ENCODE data around the gene ANKS1B. TPM values are rescaled to one million over a fixed set of nuclear protein-coding genes. Genes with fewer than 3 reads are reported as not detected.

ANKS1B gene
- total RNA-seq, 3 donors from 2014 or later (not counting 1 experiment from before 2014, with no cell fraction given) = not detected

GRCh38 chr12:99110212-99110611, 874.5 kb downstream of the ANKS1B start:
- Mint-ChIP-seq H3K9me3 (peaks cover 1 to 4% of the 10 kb centered on the region in 2 donors), H3K27ac (no peak overlapping the region), H3K27me3 (ENCODE audit: low read depth in 2 of 2) (no peaks in the 10 kb centered on the region), H3K4me3 (no peak overlapping the region), H3K4me1 (no peaks in the 10 kb centered on the region), H3K36me3 (no peaks in the 10 kb centered on the region)
- ATAC-seq = no peak
- 83% methylated on average over 1 of the region's 2 CpGs for WGBS (ENCODE audit: insufficient coverage)
- no peaks in the 10 kb centered on the region for H3K4me1 ChIP-seq (ENCODE audit: control insufficient read depth, insufficient read depth, low read length)
- DNase-seq = no peak
- H3K9me3 ChIP-seq (ENCODE audit: control insufficient read depth, insufficient read depth, low read length) = no peaks in the 10 kb centered on the region
- no peak overlapping the region for H3K4me3 ChIP-seq (ENCODE audit: low read length)
- intact Hi-C loops (cut with micrococcal nuclease) = no loop called here
- H3K27ac ChIP-seq (ENCODE audit: low read length) = no peak overlapping the region
- TF ChIP-seq CTCF (IDR thresholded peaks at IDR 0.05) = no peak
- no peaks in the 10 kb centered on the region for H3K36me3 ChIP-seq (ENCODE audit: control insufficient read depth, insufficient read depth, low read length)
- no peaks in the 10 kb centered on the region for H3K27me3 ChIP-seq (ENCODE audit: control insufficient read depth, insufficient read depth, low read length)

- Histone ChIP-seq H3K36me3 (ENCODE audit: control insufficient read depth, insufficient read depth, low read length) (no peaks in the 10 kb centered on the region), H3K4me3 (ENCODE audit: low read length) (no peak overlapping the region), H3K9me3 (ENCODE audit: control insufficient read depth, insufficient read depth, low read length) (no peaks in the 10 kb centered on the region), H3K4me1 (ENCODE audit: control insufficient read depth, insufficient read depth, low read length) (no peaks in the 10 kb centered on the region), H3K27ac (ENCODE audit: low read length) (no peak overlapping the region), H3K27me3 (ENCODE audit: control insufficient read depth, insufficient read depth, low read length) (no peaks in the 10 kb centered on the region)
- no peak overlapping the region for H3K27ac Mint-ChIP-seq
- intact Hi-C loops (cut with micrococcal nuclease) = no loop called here
- H3K27me3 Mint-ChIP-seq (ENCODE audit: low read depth in 2 of 2) = no peaks in the 10 kb centered on the region
- no peaks in the 10 kb centered on the region for H3K4me1 Mint-ChIP-seq
- 86% methylated on average over 2 of the region's 2 CpGs for WGBS (ENCODE audit: insufficient coverage)
- no peak overlapping the region for H3K4me3 Mint-ChIP-seq
- no peaks in the 10 kb centered on the region for H3K36me3 Mint-ChIP-seq
- peaks cover 0 to 4% of the 10 kb centered on the region in 2 donors for H3K9me3 Mint-ChIP-seq
- TF ChIP-seq CTCF (IDR thresholded peaks at IDR 0.05) = no peak
- no peak for DNase-seq
- ATAC-seq = no peak
These were observed 875.8 kb downstream of the ANKS1B start for GRCh38 chr12:99108924-99109323.

GRCh38 chr12:99099786-99100185, 885.0 kb downstream of the ANKS1B start:
- H3K36me3 Mint-ChIP-seq = no peaks in the 10 kb centered on the region
- ATAC-seq = no peak
- intact Hi-C loops (cut with micrococcal nuclease) = no loop called here
- no peaks in the 10 kb centered on the region for H3K9me3 ChIP-seq (ENCODE audit: control insufficient read depth, insufficient read depth, low read length)
- no peak for DNase-seq
- no peaks in the 10 kb centered on the region for H3K4me1 ChIP-seq (ENCODE audit: control insufficient read depth, insufficient read depth, low read length)
- H3K27me3 ChIP-seq (ENCODE audit: control insufficient read depth, insufficient read depth, low read length) = no peaks in the 10 kb centered on the region
- no peak overlapping the region for H3K4me3 ChIP-seq (ENCODE audit: low read length)
- no peaks in the 10 kb centered on the region for H3K27me3 Mint-ChIP-seq (ENCODE audit: low read depth in 2 of 2)
- no peak overlapping the region for H3K4me3 Mint-ChIP-seq
- H3K9me3 Mint-ChIP-seq = peaks cover 3 to 5% of the 10 kb centered on the region in 2 donors
- 45% methylated on average over 2 of the region's 2 CpGs for WGBS (ENCODE audit: insufficient coverage)
- TF ChIP-seq CTCF (IDR thresholded peaks at IDR 0.05) = no peak
- H3K4me1 Mint-ChIP-seq = no peaks in the 10 kb centered on the region
- H3K36me3 ChIP-seq (ENCODE audit: control insufficient read depth, insufficient read depth, low read length) = no peaks in the 10 kb centered on the region
- no peak overlapping the region for H3K27ac Mint-ChIP-seq
- H3K27ac ChIP-seq (ENCODE audit: low read length) = no peak overlapping the region

- no peak for DNase-seq
These were observed 887.6 kb downstream of the ANKS1B start for GRCh38 chr12:99097171-99097570.

More at GRCh38 chr12:99097171-99097570, 887.6 kb downstream of the ANKS1B start:
- Mint-ChIP-seq H3K27ac (no peak overlapping the region), H3K9me3 (peaks cover 5 to 8% of the 10 kb centered on the region in 2 donors), H3K4me3 (no peak overlapping the region), H3K36me3 (no peaks in the 10 kb centered on the region), H3K4me1 (no peaks in the 10 kb centered on the region), H3K27me3 (ENCODE audit: low read depth in 2 of 2) (no peaks in the 10 kb centered on the region)
- Histone ChIP-seq H3K27ac (ENCODE audit: low read length) (no peak overlapping the region), H3K4me1 (ENCODE audit: control insufficient read depth, insufficient read depth, low read length) (no peaks in the 10 kb centered on the region), H3K4me3 (ENCODE audit: low read length) (no peak overlapping the region), H3K27me3 (ENCODE audit: control insufficient read depth, insufficient read depth, low read length) (no peaks in the 10 kb centered on the region), H3K36me3 (ENCODE audit: control insufficient read depth, insufficient read depth, low read length) (no peaks in the 10 kb centered on the region), H3K9me3 (ENCODE audit: control insufficient read depth, insufficient read depth, low read length) (no peaks in the 10 kb centered on the region)
- TF ChIP-seq CTCF (IDR thresholded peaks at IDR 0.05) = no peak
- no CpG with 5 or more reads among the region's 2 CpGs for WGBS (ENCODE audit: insufficient coverage)
- intact Hi-C loops (cut with micrococcal nuclease) = no loop called here
- ATAC-seq = no peak

Measured in natural killer cell (primary cell).